ENCODE data around the gene DARS1. TPM values are rescaled to one million over a fixed set of nuclear protein-coding genes. Genes with fewer than 3 reads are reported as not detected.

The DARS1 gene
- total and polyA plus RNA-seq, 2 of the 13 experiments (the other 11 are each of a cell fraction or from before 2014, with no cell fraction given), result 149 to 230 TPM

DNA sequence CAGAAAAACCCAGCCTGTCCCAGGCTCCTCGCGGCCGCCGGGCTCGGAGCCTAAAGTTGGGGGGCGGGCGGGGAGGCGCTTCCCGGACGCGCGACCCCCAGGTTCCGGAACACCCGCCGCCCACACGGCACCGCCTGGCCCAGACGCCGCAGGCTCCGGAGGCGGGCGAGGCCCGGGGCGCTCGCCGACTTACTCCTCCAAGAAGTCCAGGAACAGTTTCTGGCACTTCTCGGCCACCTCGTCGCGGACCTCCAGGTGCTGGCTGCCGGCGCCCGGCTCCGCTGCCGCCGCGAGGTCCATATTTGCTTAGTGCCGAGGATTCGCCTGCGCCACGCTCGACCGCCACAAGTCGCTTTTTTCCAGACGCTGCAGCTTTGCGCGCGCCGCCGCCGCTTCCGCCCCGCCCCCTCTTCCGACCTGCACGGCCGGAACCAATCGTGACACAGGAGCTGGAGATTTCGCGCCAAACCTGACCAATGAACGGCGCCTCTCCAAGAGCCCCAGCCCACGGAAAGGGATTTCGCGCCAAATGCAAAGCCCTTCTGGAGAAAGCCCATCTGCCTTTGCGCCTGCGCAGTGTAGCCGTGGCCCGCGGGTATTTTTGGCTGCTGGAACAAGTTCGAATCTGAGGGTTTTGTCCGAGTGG, 109.2 kb downstream of the DARS1 start, which contains the start of gene MCM6:
Gene MCM6 (minus strand): TSS at position 378 of the 646 bp plus-strand sequence. CDS start 78 bp downstream, at position 300.
- peaks cover 3% of the 10 kb centered on the region for H3K79me2 ChIP-seq (ENCODE audit: insufficient read depth, low read length)
- DNase-seq (ENCODE audit: low spot score) (peak; percentile 92), ATAC-seq (peak; percentile 93), FAIRE-seq (no peak)
- no TSS peak for BruUV-seq (replicated peaks)
- H3K9ac ChIP-seq (ENCODE audit: insufficient read depth, low read depth, low read length), result peak within 1 kb of the TSS; percentile 59
- no peaks in the 10 kb centered on the region for H3K27me3 ChIP-seq (ENCODE audit: control insufficient read depth in 1 of 2, insufficient read depth in 2 of 2, low read length in 2 of 2)
- peak within 1 kb of the TSS; percentile 39 to 69 (median 55); a peak in 5 of 6 replicates for H3K4me3 ChIP-seq (replicated peaks in 1 of 3; ENCODE audit: insufficient read depth in 1 of 3, low read depth in 2 of 3, low read length in 3 of 3)
- in situ Hi-C loops (cut with HindIII; ENCODE audit: extremely low pct_ligation_motif_present, low pct_unique_long_range_greater_than_20kb), result no loop called here
- CTCF ChIA-PET (ENCODE audit: low intra/inter-chr PET ratio, low total read pairs), result no interaction called here
- peak within 1 kb of the TSS; percentile 67 for H3K4me2 ChIP-seq (ENCODE audit: low read depth, low read length)
- WGBS (ENCODE audit: low lambda C conversion rate), result 73% methylated on average over 71 of the region's 71 CpGs
- H3K27ac ChIP-seq (ENCODE audit: extremely low read length, insufficient read depth, low read length), result peak within 1 kb of the TSS; percentile 52
- H3K4me1 ChIP-seq (ENCODE audit: insufficient read depth, low read length), result peaks cover 18% of the 10 kb centered on the region; the same call in 1 of the 2 replicates
- H4K20me1 ChIP-seq (ENCODE audit: insufficient read depth, low read length), result no peaks in the 10 kb centered on the region
- no peak within 1 kb of the TSS for H2AFZ ChIP-seq (ENCODE audit: low read length)
- no peaks in the 10 kb centered on the region for H3K36me3 ChIP-seq (replicated peaks in 1 of 2; ENCODE audit: control insufficient read depth in 1 of 2, insufficient read depth in 2 of 2, low read length in 2 of 2)
- intact Hi-C loops (cut with micrococcal nuclease; ENCODE audit: unreplicated experiment), result no loop called here
- POLR2A ChIA-PET, result no interaction called here
- H3K9me3 ChIP-seq (ENCODE audit: low read length), result no peaks in the 10 kb centered on the region
- TF ChIP-seq MED8 (CRISPR knock-in tag; IDR thresholded peaks at IDR 0.05; ENCODE audit: insufficient replicate concordance) (peak; percentile 19), NR1H2 (CRISPR knock-in tag; IDR thresholded peaks at IDR 0.05; ENCODE audit: borderline replicate concordance, low read depth) (peak; percentile 53; the same call in 1 of the 2 replicates), TBX3 (IDR thresholded peaks at IDR 0.05; ENCODE audit: borderline replicate concordance) (no peak), ZNF883 (CRISPR knock-in tag; IDR thresholded peaks at IDR 0.05; ENCODE audit: not compliant biosample characterization) (peak; percentile 43), SAFB2 (CRISPR knock-in tag; IDR thresholded peaks at IDR 0.05; ENCODE audit: borderline replicate concordance, low read depth) (peak; percentile 48; the same call in 1 of the 2 replicates), SRY (CRISPR knock-in tag; IDR thresholded peaks at IDR 0.05) (peak; percentile 54; the same call in 1 of the 2 replicates), HNF4A (CRISPR knock-in tag; IDR thresholded peaks at IDR 0.05) (no peak), ZMYM2 (CRISPR knock-in tag; IDR thresholded peaks at IDR 0.05) (0 out of 2 replicates have a peak, but pooled peaks have one; percentile 41), ZEB1 (IDR thresholded peaks at IDR 0.05; ENCODE audit: insufficient replicate concordance, low read depth) (no peak), MLLT10 (CRISPR knock-in tag; IDR thresholded peaks at IDR 0.05) (no peak), ZNF496 (CRISPR knock-in tag; IDR thresholded peaks at IDR 0.05; ENCODE audit: insufficient replicate concordance) (no peak), ZNF605 (CRISPR knock-in tag; IDR thresholded peaks at IDR 0.05) (peak; percentile 94), ZNF44 (CRISPR knock-in tag; IDR thresholded peaks at IDR 0.05) (no peak), RXRA (CRISPR knock-in tag; IDR thresholded peaks at IDR 0.05) (no peak), ZNF274 (CRISPR knock-in tag; IDR thresholded peaks at IDR 0.05) (peak; percentile 54; the same call in 1 of the 2 replicates)
- TF ChIP-seq, protein P1, sequence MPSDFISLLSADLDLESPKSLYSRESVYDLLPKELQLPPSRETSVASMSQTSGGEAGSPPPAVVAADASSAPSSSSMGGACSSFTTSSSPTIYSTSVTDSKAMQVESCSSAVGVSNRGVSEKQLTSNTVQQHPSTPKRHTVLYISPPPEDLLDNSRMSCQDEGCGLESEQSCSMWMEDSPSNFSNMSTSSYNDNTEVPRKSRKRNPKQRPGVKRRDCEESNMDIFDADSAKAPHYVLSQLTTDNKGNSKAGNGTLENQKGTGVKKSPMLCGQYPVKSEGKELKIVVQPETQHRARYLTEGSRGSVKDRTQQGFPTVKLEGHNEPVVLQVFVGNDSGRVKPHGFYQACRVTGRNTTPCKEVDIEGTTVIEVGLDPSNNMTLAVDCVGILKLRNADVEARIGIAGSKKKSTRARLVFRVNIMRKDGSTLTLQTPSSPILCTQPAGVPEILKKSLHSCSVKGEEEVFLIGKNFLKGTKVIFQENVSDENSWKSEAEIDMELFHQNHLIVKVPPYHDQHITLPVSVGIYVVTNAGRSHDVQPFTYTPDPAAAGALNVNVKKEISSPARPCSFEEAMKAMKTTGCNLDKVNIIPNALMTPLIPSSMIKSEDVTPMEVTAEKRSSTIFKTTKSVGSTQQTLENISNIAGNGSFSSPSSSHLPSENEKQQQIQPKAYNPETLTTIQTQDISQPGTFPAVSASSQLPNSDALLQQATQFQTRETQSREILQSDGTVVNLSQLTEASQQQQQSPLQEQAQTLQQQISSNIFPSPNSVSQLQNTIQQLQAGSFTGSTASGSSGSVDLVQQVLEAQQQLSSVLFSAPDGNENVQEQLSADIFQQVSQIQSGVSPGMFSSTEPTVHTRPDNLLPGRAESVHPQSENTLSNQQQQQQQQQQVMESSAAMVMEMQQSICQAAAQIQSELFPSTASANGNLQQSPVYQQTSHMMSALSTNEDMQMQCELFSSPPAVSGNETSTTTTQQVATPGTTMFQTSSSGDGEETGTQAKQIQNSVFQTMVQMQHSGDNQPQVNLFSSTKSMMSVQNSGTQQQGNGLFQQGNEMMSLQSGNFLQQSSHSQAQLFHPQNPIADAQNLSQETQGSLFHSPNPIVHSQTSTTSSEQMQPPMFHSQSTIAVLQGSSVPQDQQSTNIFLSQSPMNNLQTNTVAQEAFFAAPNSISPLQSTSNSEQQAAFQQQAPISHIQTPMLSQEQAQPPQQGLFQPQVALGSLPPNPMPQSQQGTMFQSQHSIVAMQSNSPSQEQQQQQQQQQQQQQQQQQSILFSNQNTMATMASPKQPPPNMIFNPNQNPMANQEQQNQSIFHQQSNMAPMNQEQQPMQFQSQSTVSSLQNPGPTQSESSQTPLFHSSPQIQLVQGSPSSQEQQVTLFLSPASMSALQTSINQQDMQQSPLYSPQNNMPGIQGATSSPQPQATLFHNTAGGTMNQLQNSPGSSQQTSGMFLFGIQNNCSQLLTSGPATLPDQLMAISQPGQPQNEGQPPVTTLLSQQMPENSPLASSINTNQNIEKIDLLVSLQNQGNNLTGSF (CRISPR knock-in tag; IDR thresholded peaks at IDR 0.05), result peak; percentile 86
- TF ChIP-seq, protein P2, sequence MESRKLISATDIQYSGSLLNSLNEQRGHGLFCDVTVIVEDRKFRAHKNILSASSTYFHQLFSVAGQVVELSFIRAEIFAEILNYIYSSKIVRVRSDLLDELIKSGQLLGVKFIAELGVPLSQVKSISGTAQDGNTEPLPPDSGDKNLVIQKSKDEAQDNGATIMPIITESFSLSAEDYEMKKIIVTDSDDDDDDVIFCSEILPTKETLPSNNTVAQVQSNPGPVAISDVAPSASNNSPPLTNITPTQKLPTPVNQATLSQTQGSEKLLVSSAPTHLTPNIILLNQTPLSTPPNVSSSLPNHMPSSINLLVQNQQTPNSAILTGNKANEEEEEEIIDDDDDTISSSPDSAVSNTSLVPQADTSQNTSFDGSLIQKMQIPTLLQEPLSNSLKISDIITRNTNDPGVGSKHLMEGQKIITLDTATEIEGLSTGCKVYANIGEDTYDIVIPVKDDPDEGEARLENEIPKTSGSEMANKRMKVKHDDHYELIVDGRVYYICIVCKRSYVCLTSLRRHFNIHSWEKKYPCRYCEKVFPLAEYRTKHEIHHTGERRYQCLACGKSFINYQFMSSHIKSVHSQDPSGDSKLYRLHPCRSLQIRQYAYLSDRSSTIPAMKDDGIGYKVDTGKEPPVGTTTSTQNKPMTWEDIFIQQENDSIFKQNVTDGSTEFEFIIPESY (CRISPR knock-in tag; IDR thresholded peaks at IDR 0.05), result no peak
- TF ChIP-seq, protein P3, sequence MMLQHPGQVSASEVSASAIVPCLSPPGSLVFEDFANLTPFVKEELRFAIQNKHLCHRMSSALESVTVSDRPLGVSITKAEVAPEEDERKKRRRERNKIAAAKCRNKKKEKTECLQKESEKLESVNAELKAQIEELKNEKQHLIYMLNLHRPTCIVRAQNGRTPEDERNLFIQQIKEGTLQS (CRISPR knock-in tag; IDR thresholded peaks at IDR 0.05), result 0 out of 2 replicates have a peak, but pooled peaks have one; percentile 19
